NCI-H1930 (cell line): ENCODE data around the gene CDC42BPB.

Experiments used
- DNase-seq, 2 experiments: peaks; one replicate each; lab custom pipeline; 2025; lab: John Stamatoyannopoulos, UW

The CDC42BPB gene

GRCh38 chr14:103016594-103016993 is 40.8 kb downstream of the CDC42BPB start:
- DNase-seq, result no peak

- DNase-seq, result no peak
These were observed 41.3 kb downstream of the CDC42BPB start for GRCh38 chr14:103016071-103016470.

GRCh38 chr14:103015426-103015825 is 41.9 kb downstream of the CDC42BPB start:
- DNase-seq, result no peak

GRCh38 chr14:103014466-103015228 is 42.7 kb downstream of the CDC42BPB start:
- DNase-seq, result no peak

GRCh38 chr14:103013028-103013427 is 44.3 kb downstream of the CDC42BPB start:
- no peak for DNase-seq

- no peak for DNase-seq
These were observed 47.8 kb downstream of the CDC42BPB start for GRCh38 chr14:103009559-103009958.

- DNase-seq, result no peak
These were observed 48.5 kb downstream of the CDC42BPB start for GRCh38 chr14:103008768-103009357.

GRCh38 chr14:103008126-103008525 is 49.2 kb downstream of the CDC42BPB start:
- no peak for DNase-seq

- no peak for DNase-seq
These were observed 49.8 kb downstream of the CDC42BPB start for GRCh38 chr14:103007555-103007954.

- DNase-seq, result no peak
These were observed 50.3 kb downstream of the CDC42BPB start for GRCh38 chr14:103006991-103007520.

- DNase-seq, result no peak
These were observed 51.2 kb downstream of the CDC42BPB start for GRCh38 chr14:103006106-103006505.

GRCh38 chr14:103003850-103004249 is 53.5 kb downstream of the CDC42BPB start:
- no peak for DNase-seq

GRCh38 chr14:103003351-103003615 is 54.1 kb downstream of the CDC42BPB start:
- DNase-seq, result no peak

GRCh38 chr14:103002578-103003350 is 54.6 kb downstream of the CDC42BPB start:
- no peak for DNase-seq

- no peak for DNase-seq
These were observed 55.5 kb downstream of the CDC42BPB start for GRCh38 chr14:103001651-103002396.

GRCh38 chr14:103001226-103001625 is 56.1 kb downstream of the CDC42BPB start:
- no peak for DNase-seq

- no peak for DNase-seq
These were observed 56.9 kb downstream of the CDC42BPB start for GRCh38 chr14:103000291-103000921.

- no peak for DNase-seq
These were observed 58.0 kb downstream of the CDC42BPB start for GRCh38 chr14:102999227-102999895.

GRCh38 chr14:102998393-102998792 is 59.0 kb downstream of the CDC42BPB start:
- no peak for DNase-seq

GRCh38 chr14:102996941-102997340 is 60.4 kb downstream of the CDC42BPB start:
- no peak for DNase-seq

GRCh38 chr14:102994689-102995088 is 62.7 kb downstream of the CDC42BPB start:
- DNase-seq, result no peak
